Fibroblast of pulmonary artery (primary cell): ENCODE results near the gene ACR.

ENCODE experiments used
- DNase-seq: peaks from one replicate; pipeline ENCODE4 v3.0.0-alpha.2; 2010; ENCODE audit warnings: low read depth
- H3K4me3 ChIP-seq: replicated peaks from 2 replicates; pipeline ENCODE4 v1.5.1; 2011; ENCODE audit warnings: low read depth, mild to moderate bottlenecking, control low read depth, low read length, moderate library complexity
- CTCF ChIP-seq: IDR thresholded peaks from 2 replicates; pipeline ENCODE4 v1.5.1; 2011; ENCODE audit warnings: mild to moderate bottlenecking, control low read depth, low read length, inconsistent platforms; ENCODE audit errors: missing control alignments

The ACR gene

DNA sequence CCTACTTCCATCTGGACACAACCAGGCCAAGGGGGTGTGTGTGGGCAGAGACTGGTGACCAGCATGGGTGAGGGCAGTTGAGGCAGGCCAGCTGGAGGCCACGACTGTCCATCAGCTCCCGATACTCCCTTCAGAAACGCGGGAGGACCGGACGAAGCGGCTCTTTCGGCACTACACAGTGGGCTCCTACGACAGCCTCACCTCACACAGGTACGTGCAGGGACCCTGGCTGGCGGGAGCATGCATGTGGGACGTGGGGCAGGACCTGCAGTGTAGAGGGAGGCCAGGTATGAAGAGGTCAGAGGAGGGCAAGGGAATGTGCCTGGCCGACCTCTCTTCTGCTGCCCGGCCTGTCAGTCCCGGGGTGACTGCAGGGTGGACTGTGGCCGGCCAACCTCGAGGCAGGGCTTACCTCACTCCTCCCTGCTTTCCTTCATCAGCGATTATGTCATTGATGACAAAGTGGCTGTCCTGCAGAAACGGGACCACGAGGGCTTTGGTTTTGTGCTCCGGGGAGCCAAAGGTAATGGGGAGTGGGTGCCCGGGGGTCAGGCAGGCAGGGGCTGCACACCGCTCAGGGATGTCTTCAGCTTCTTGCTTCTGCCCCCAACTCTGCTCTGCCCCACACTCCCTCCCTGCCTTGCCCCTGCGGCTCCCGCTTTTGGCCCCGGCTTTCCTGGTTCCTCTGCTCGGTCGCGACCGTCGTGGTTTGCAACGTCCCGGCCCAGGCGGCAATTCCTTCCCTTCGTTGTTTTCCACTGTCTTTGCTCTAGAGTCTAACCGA lies 34.1 kb upstream of the ACR start:
- no peak for TF ChIP-seq CTCF
- no peak overlapping the region for H3K4me3 ChIP-seq
- DNase-seq = no peak

DNA sequence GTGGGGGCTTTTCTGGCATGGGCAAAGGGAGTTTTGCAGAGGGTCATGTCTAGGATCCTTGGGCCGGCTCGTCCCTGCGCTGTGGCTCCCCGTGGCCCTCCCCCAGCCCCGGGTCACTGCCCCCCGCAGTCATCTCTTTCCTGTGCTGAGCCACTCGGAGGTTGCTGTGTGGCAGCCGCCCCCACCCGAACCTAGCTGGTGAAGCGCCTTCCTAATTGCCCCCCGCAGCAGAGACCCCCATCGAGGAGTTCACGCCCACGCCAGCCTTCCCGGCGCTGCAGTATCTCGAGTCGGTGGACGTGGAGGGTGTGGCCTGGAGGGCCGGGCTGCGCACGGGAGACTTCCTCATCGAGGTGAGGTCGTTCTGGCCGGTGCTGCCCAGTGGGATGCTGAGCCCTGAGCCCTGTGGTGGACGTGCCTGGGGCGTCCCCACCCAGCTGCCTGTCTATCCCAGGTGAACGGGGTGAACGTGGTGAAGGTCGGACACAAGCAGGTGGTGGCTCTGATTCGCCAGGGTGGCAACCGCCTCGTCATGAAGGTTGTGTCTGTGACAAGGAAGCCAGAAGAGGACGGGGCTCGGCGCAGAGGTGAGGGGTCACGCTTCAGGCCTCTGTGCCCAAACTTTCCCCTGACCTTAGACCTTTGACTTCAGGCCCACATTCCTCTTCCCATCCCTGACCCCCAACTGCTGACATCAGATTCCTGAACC lies 33.3 kb upstream of the ACR start:
- no peak for DNase-seq
- no peak for TF ChIP-seq CTCF
- H3K4me3 ChIP-seq = no peak overlapping the region

DNA sequence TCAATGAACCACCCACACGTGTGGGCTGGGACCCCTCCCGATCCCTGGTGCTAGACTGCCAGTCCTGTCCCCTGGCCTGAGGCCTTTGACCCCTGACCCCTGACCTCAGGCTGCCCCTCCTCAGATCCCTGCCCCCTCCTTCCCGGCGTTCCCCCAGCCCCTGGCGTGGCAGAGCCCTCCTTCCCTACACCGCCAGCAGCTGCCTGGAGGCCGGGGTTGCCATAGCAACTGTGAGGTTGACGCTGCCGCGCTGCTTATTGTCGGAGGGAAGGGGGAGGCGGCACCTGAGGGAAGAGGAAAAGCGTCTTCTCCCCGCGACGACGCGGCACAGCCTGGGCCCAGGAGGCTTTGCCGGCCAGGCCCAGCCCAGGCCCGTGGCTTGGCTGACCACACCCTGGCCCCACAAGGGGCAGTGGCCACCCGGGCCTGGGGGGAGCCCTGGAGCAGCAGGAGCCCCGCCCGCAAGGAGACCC lies 32.7 kb upstream of the ACR start:
- no peak overlapping the region for H3K4me3 ChIP-seq
- peak; percentile 72 for DNase-seq
- TF ChIP-seq CTCF = no peak

GRCh38 chr22:50705851-50706351 lies 32.1 kb upstream of the ACR start:
- DNase-seq = no peak
- TF ChIP-seq CTCF = no peak
- no peak overlapping the region for H3K4me3 ChIP-seq

GRCh38 chr22:50706481-50707125 lies 31.4 kb upstream of the ACR start:
- no peak for DNase-seq
- TF ChIP-seq CTCF = no peak
- no peak overlapping the region for H3K4me3 ChIP-seq

GRCh38 chr22:50708474-50708873 lies 29.5 kb upstream of the ACR start:
- no peak for DNase-seq
- H3K4me3 ChIP-seq = no peak overlapping the region
- TF ChIP-seq CTCF = no peak
